Measurements from ENCODE around the gene ENOPH1. TPM values are rescaled to one million over a fixed set of nuclear protein-coding genes. Genes with fewer than 3 reads are reported as not detected.

Gene ENOPH1
- total and polyA plus RNA-seq, 2 of the 4 experiments (the other 2 are of a cell fraction) = 18.0 to 36.0 TPM

- no peak overlapping the region for H3K4ac ChIP-seq (ENCODE audit: low read depth, low read length)
- H3K9ac ChIP-seq (ENCODE audit: low read depth, low read length) = no peak overlapping the region
- POLR2A ChIA-PET (ENCODE audit: unreplicated experiment) = no interaction called here
- dilution Hi-C loops (cut with HindIII; ENCODE audit: low sequenced_read_pairs, unreplicated experiment) (no loop called here), in situ Hi-C loops (cut with MboI; ENCODE audit: low sequenced_read_pairs) (no loop called here), intact Hi-C loops (cut with micrococcal nuclease) (no loop called here)
- H3K23ac ChIP-seq (ENCODE audit: low read depth, low read length) = no peak overlapping the region
- H4K5ac ChIP-seq (ENCODE audit: low read depth, low read length) = no peak overlapping the region
- no peak for TF ChIP-seq BHLHE40 (IDR thresholded peaks at IDR 0.05; ENCODE audit: low read depth, low read length)
- TF ChIP-seq CHD1 (IDR thresholded peaks at IDR 0.05; ENCODE audit: low read depth, low read length) = no peak
- TF ChIP-seq ELK1 (IDR thresholded peaks at IDR 0.05; ENCODE audit: borderline replicate concordance, low read depth, low read length) = no peak
- no peak for TF ChIP-seq RCOR1 (IDR thresholded peaks at IDR 0.05; ENCODE audit: insufficient replicate concordance, low read length)
- no peak for TF ChIP-seq POLR2A (IDR thresholded peaks at IDR 0.05; ENCODE audit: low read depth, low read length)
- no peak for TF ChIP-seq CEBPB (IDR thresholded peaks at IDR 0.05; ENCODE audit: low read depth, low read length)
- no peak for TF ChIP-seq SMC3 (IDR thresholded peaks at IDR 0.05; ENCODE audit: low read depth, low read length)
- no peak for TF ChIP-seq FOS (IDR thresholded peaks at IDR 0.05; ENCODE audit: low read depth, low read length)
- no peak for TF ChIP-seq MXI1 (IDR thresholded peaks at IDR 0.05; ENCODE audit: borderline replicate concordance, low read depth, low read length)
- no peak for TF ChIP-seq USF2 (IDR thresholded peaks at IDR 0.05; ENCODE audit: low read depth, low read length)
- H3K9me3 ChIP-seq (ENCODE audit: control insufficient read depth, insufficient read depth, low read length) = no peaks in the 10 kb centered on the region
- no peaks in the 10 kb centered on the region for H4K20me1 ChIP-seq (ENCODE audit: insufficient read depth, low read length)
- H3K9me1 ChIP-seq (ENCODE audit: insufficient read depth, low read length) = no peaks in the 10 kb centered on the region
- no peak overlapping the region for H3K56ac ChIP-seq (ENCODE audit: extremely low read depth, insufficient read depth, low read length)
- no peaks in the 10 kb centered on the region for H3K4me1 ChIP-seq (ENCODE audit: control insufficient read depth, insufficient read depth, low read length)
- no peak for DNase-seq
- no peak overlapping the region for H2BK15ac ChIP-seq (ENCODE audit: low read depth, low read length)
- H2AK5ac ChIP-seq (ENCODE audit: low read depth, low read length) = no peak overlapping the region
- no peak overlapping the region for H4K8ac ChIP-seq (ENCODE audit: low read depth in 2 of 2, low read length in 2 of 2)
- H3K79me1 ChIP-seq (ENCODE audit: low read depth in 1 of 2, low read length in 2 of 2) = no peaks in the 10 kb centered on the region
- H2BK5ac ChIP-seq (ENCODE audit: low read depth, low read length, poor library complexity, severe bottlenecking) = no peak overlapping the region
- no peak overlapping the region for H2BK120ac ChIP-seq (ENCODE audit: low read depth, low read length)
- CTCF ChIA-PET = no interaction called here
- ATAC-seq (ENCODE audit: low read depth) = no peak
- no TSS peak for BruUV-seq (replicated peaks)
- H2AFZ ChIP-seq (replicated peaks; ENCODE audit: low read length, poor library complexity) = no peak overlapping the region
- peaks cover 17% of the 10 kb centered on the region for H3K27me3 ChIP-seq (ENCODE audit: control insufficient read depth, insufficient read depth, low read length)
- no peak overlapping the region for H3K4me2 ChIP-seq (ENCODE audit: low read depth, low read length)
- H4K91ac ChIP-seq (ENCODE audit: insufficient read depth, low read depth, low read length) = no peak overlapping the region
- H3K27ac ChIP-seq (ENCODE audit: insufficient read depth, low read length) = no peak overlapping the region
- no peak overlapping the region for H2BK20ac ChIP-seq (ENCODE audit: low read depth, low read length)
- no peak overlapping the region for H2AK9ac ChIP-seq (replicated peaks; ENCODE audit: low read depth, low read length, poor library complexity)
- H3K14ac ChIP-seq (replicated peaks; ENCODE audit: low read depth, low read length) = no peak overlapping the region
- no peak overlapping the region for H3K4me3 ChIP-seq (ENCODE audit: insufficient read depth, low read depth, low read length)
- H3K18ac ChIP-seq (ENCODE audit: low read depth, low read length) = no peak overlapping the region
- H3K36me3 ChIP-seq (ENCODE audit: control insufficient read depth, insufficient read depth, low read length) = no peaks in the 10 kb centered on the region
Observed at GRCh38 chr4:82508011-82508410, 77.6 kb downstream of the ENOPH1 start.
